HG03196 (cell line): ENCODE measurements around the gene PHKA1.
"Not testable (repeated sequence)": the region's sequence is repeated elsewhere in the genome, so short reads cannot be mapped to it uniquely, and the experiment has no call there.

Experiments used
- ATAC-seq: cut with Tn5 transposase; IDR thresholded peaks from one replicate; pipeline ENCODE4 v1.9.1; 2021; ENCODE audit not compliant: unreplicated experiment

PHKA1 gene

DNA sequence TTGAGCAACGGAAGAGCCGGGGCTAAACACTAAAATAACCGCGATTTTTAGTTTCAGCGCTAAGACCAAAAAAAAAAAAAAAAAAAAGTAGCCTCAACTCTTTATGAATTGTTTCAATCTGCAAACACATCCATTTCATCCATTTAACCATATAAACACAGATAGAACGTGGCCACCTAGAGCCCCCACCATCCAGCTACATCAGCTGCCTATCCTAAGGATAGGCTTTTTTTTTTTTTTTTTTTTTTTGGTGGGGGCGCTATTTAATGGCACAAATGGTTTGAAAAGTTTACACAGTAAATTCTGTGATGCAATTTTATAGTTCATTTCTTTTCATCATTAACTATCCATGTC is 141.0 kb downstream of the PHKA1 start:
- ATAC-seq: no peak

DNA sequence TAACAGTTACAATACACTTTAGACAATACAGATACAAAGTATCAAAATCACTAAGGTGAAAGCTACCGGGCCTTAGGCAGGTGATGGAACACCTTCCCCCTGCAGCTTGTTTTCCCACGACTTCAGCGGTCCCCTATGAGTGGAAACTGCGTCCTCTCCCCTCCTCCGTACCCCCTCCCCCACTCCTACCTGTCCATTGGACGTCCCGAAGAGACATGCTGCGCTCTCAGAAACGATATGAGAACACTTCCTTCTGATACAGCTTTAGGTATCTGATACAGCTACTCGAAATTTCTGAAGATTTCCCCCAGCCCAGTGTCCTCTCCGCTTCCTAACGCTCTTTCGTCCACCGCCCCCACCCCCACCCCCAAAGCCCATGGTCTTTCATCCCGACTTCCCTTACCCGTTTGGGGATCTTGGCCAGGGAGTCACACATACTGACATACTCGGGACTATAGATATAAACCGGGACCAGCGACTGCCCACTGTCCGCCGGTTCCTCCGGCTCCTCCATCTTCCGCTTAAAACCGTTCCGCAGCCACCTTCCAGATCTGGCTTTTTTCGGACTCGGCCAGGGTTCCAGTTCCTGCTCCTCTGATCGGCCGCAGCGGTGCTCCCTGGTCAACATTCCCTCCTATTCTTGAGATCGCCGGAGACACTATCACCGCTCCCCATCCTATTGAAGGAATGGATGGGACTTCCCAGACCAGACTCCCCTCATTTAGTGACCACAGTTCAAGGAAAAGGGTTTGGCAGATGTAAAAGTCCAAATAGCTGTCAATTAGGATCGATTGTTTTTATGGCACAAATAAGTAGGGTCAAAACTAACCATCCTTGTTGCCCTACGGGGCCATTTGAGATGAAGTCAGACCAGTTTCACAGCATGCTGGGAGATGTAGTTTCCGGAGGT is 141.6 kb downstream of the PHKA1 start, which contains the start of gene HDAC8:
TSS of gene HDAC8 (minus strand) at position 596 of the 910 bp plus-strand sequence. CDS start at position 514, 82 bp downstream.
- peak; percentile 92 for ATAC-seq

- ATAC-seq: no peak
Measured at GRCh38 chrX:72569786-72570185, 144.3 kb downstream of the PHKA1 start.

DNA sequence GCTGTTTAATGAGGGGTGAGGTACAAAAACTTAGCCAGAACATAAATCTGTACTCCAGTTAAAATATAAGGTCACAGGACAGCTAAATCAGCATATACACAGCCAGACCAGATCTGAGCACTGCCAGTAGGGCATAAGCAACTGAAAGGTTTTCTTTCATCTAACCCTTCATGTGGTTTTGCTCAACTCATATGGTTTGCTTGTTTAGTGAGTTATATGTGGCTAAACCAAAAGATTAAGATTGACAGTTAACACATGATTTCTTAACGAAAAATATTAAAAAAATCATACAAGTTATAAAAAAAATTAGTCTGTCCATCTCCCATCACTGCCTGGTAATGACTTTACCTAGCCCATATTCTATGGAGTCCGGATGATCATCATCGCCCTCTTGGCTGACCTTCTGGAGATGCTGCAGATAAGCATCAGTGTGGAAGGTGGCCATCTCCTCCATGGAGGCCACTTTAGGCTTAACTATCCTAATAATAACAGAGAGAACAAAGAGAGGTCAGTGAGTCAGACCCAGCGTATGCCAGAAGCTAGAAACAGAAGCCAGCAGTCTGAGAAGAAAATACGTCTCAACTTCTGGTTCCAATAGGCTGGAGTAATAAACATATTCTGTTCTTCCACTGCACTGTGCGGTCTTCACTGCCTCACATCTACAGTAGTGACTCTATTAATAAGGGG is 145.6 kb downstream of the PHKA1 start:
- ATAC-seq: no peak

- no peak for ATAC-seq
Measured at GRCh38 chrX:72566448-72566847, 147.7 kb downstream of the PHKA1 start.

GRCh38 chrX:72559655-72560054 is 154.5 kb downstream of the PHKA1 start:
- not testable (repeated sequence) for ATAC-seq

GRCh38 chrX:72554448-72555140 is 159.5 kb downstream of the PHKA1 start:
- no peak for ATAC-seq

DNA sequence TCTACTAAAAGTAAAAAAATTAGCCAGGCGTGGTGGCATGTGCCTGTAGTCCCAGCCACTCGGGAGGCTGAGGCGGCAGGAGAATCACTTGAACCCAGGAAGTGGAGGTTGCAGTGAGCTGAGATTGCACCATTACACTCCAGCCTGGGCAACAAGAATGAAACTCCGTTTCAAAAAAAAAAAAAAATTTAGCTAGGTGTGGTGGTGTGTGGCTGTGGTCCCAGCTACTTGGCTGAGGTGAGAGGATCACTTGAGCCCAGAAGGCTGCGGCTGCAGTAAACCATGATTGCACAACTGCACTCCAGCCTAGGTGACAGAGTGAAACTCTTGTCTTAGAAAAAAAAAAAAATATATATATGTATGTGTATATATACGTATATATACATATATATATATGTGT is 161.7 kb downstream of the PHKA1 start:
- not testable (repeated sequence) for ATAC-seq

GRCh38 chrX:72545990-72546389 is 168.1 kb downstream of the PHKA1 start:
- no peak for ATAC-seq

GRCh38 chrX:72540318-72540717 is 173.8 kb downstream of the PHKA1 start:
- ATAC-seq: no peak

DNA sequence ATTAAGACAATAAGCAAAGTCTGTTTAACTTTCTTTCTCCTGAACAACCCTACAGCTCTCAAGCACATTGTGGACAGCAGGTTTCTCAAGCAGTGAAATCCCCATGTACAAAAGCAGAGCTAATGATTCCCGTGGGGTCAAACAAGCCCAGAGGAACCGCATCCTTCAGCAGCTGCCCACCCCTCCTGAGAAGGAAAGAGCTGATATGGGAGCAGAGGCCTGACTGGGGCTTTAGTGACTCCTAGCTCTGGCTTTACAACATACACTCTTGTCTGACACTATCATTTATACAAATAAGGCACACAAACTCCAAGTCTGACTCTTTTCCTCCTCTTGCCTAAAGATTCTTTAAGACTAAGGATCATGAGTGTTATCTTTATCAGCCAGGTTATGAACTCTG is 174.3 kb downstream of the PHKA1 start:
- no peak for ATAC-seq

- ATAC-seq: no peak
Measured at GRCh38 chrX:72536542-72536941, 177.6 kb downstream of the PHKA1 start.

GRCh38 chrX:72532366-72532765 is 181.7 kb downstream of the PHKA1 start:
- no peak for ATAC-seq
